GM18526 (cell line): ENCODE measurements around the gene SEMA3F.

Experiments used
- POLR2A ChIP-seq: IDR thresholded peaks from 3 replicates; pipeline ENCODE4 v1.6.1; 2011; ENCODE audit not compliant: insufficient read length; ENCODE audit errors: extremely low read depth

Gene SEMA3F

GRCh38 chr3:50189274-50189673 is 34.1 kb downstream of the SEMA3F start:
- TF ChIP-seq POLR2A: no peak

GRCh38 chr3:50189989-50190388 is 34.9 kb downstream of the SEMA3F start:
- no peak for TF ChIP-seq POLR2A

- no peak for TF ChIP-seq POLR2A
These were observed 36.0 kb downstream of the SEMA3F start, which contains the start of gene GNAT1 for GRCh38 chr3:50190936-50191660. Gene GNAT1, plus strand, starts transcription at chr3:50191610. Its CDS starts 116 bp downstream, at chr3:50191726.

GRCh38 chr3:50192124-50192523 is 37.0 kb downstream of the SEMA3F start:
- no peak for TF ChIP-seq POLR2A

- no peak for TF ChIP-seq POLR2A
These were observed 37.6 kb downstream of the SEMA3F start for GRCh38 chr3:50192689-50193141.

- no peak for TF ChIP-seq POLR2A
These were observed 38.2 kb downstream of the SEMA3F start for GRCh38 chr3:50193286-50193685.

- no peak for TF ChIP-seq POLR2A
These were observed 38.6 kb downstream of the SEMA3F start for GRCh38 chr3:50193746-50194127.

- no peak for TF ChIP-seq POLR2A
These were observed 39.2 kb downstream of the SEMA3F start for GRCh38 chr3:50194128-50194902.

GRCh38 chr3:50194903-50195500 is 39.9 kb downstream of the SEMA3F start:
- TF ChIP-seq POLR2A: no peak

GRCh38 chr3:50195501-50196252 is 40.6 kb downstream of the SEMA3F start:
- TF ChIP-seq POLR2A: no peak

GRCh38 chr3:50196253-50196801 is 41.2 kb downstream of the SEMA3F start:
- TF ChIP-seq POLR2A: no peak

- TF ChIP-seq POLR2A: no peak
These were observed 46.6 kb downstream of the SEMA3F start for GRCh38 chr3:50201573-50202315.

GRCh38 chr3:50202353-50203112 is 47.4 kb downstream of the SEMA3F start:
- TF ChIP-seq POLR2A: no peak
